Activated naive CD8-positive, alpha-beta T cell (primary cell): ENCODE results near the gene LLGL2.

Source experiments
- H3K27ac Mint-ChIP-seq: one replicate; pipeline ENCODE4 v1.8.0; 2021; ENCODE audit warnings: mixed read lengths
- H3K27me3 Mint-ChIP-seq: one replicate; pipeline ENCODE4 v1.8.0; 2021; ENCODE audit warnings: mixed read lengths
- H3K36me3 Mint-ChIP-seq: one replicate; pipeline ENCODE4 v1.8.0; 2021; ENCODE audit warnings: mixed read lengths
- H3K4me1 Mint-ChIP-seq: one replicate; pipeline ENCODE4 v1.8.0; 2021; ENCODE audit warnings: low read depth, mixed read lengths
- H3K4me3 Mint-ChIP-seq: one replicate; pipeline ENCODE4 v1.8.0; 2021; ENCODE audit warnings: mild to moderate bottlenecking, mixed read lengths
- H3K9me3 Mint-ChIP-seq: one replicate; pipeline ENCODE4 v1.8.0; 2021; ENCODE audit warnings: low read depth, mixed read lengths

The LLGL2 gene

GRCh38 chr17:75602644-75603043 lies 77.1 kb downstream of the LLGL2 start:
- Mint-ChIP-seq H3K36me3 (no peaks in the 10 kb centered on the region), H3K27ac (no peak overlapping the region), H3K4me1 (peaks cover 2% of the 10 kb centered on the region), H3K27me3 (no peaks in the 10 kb centered on the region), H3K4me3 (no peak overlapping the region), H3K9me3 (no peaks in the 10 kb centered on the region)

GRCh38 chr17:75603123-75603522 lies 77.6 kb downstream of the LLGL2 start:
- Mint-ChIP-seq H3K36me3 (no peaks in the 10 kb centered on the region), H3K4me3 (no peak overlapping the region), H3K4me1 (peaks cover 2% of the 10 kb centered on the region), H3K9me3 (no peaks in the 10 kb centered on the region), H3K27ac (no peak overlapping the region), H3K27me3 (no peaks in the 10 kb centered on the region)

GRCh38 chr17:75604034-75604695 lies 78.7 kb downstream of the LLGL2 start:
- H3K9me3 Mint-ChIP-seq = no peaks in the 10 kb centered on the region
- H3K27me3 Mint-ChIP-seq = no peaks in the 10 kb centered on the region
- H3K36me3 Mint-ChIP-seq = no peaks in the 10 kb centered on the region
- peaks cover 2% of the 10 kb centered on the region for H3K4me1 Mint-ChIP-seq
- H3K4me3 Mint-ChIP-seq = no peak overlapping the region
- H3K27ac Mint-ChIP-seq = no peak overlapping the region

GRCh38 chr17:75605790-75606189 lies 80.3 kb downstream of the LLGL2 start:
- no peaks in the 10 kb centered on the region for H3K9me3 Mint-ChIP-seq
- H3K27ac Mint-ChIP-seq = no peak overlapping the region
- no peaks in the 10 kb centered on the region for H3K27me3 Mint-ChIP-seq
- H3K4me1 Mint-ChIP-seq = peaks cover 2% of the 10 kb centered on the region
- no peaks in the 10 kb centered on the region for H3K36me3 Mint-ChIP-seq
- no peak overlapping the region for H3K4me3 Mint-ChIP-seq

GRCh38 chr17:75607086-75607485 lies 81.6 kb downstream of the LLGL2 start:
- no peak overlapping the region for H3K4me3 Mint-ChIP-seq
- H3K27ac Mint-ChIP-seq = no peak overlapping the region
- no peaks in the 10 kb centered on the region for H3K27me3 Mint-ChIP-seq
- H3K9me3 Mint-ChIP-seq = no peaks in the 10 kb centered on the region
- peaks cover 2% of the 10 kb centered on the region for H3K4me1 Mint-ChIP-seq
- peaks cover 2% of the 10 kb centered on the region for H3K36me3 Mint-ChIP-seq

- H3K4me1 Mint-ChIP-seq = no peaks in the 10 kb centered on the region
- no peaks in the 10 kb centered on the region for H3K27me3 Mint-ChIP-seq
- no peak overlapping the region for H3K27ac Mint-ChIP-seq
- no peaks in the 10 kb centered on the region for H3K9me3 Mint-ChIP-seq
- no peak overlapping the region for H3K4me3 Mint-ChIP-seq
- H3K36me3 Mint-ChIP-seq = peaks cover 2% of the 10 kb centered on the region
Measured at GRCh38 chr17:75610103-75610984, 84.8 kb downstream of the LLGL2 start.

GRCh38 chr17:75611851-75612429 lies 86.4 kb downstream of the LLGL2 start:
- no peaks in the 10 kb centered on the region for H3K4me1 Mint-ChIP-seq
- no peak overlapping the region for H3K27ac Mint-ChIP-seq
- no peak overlapping the region for H3K4me3 Mint-ChIP-seq

GRCh38 chr17:75612906-75613626 lies 87.6 kb downstream of the LLGL2 start:
- no peaks in the 10 kb centered on the region for H3K9me3 Mint-ChIP-seq
- H3K27ac Mint-ChIP-seq = no peak overlapping the region
- no peaks in the 10 kb centered on the region for H3K4me1 Mint-ChIP-seq
- peaks cover 2% of the 10 kb centered on the region for H3K36me3 Mint-ChIP-seq
- no peak overlapping the region for H3K4me3 Mint-ChIP-seq
- H3K27me3 Mint-ChIP-seq = no peaks in the 10 kb centered on the region

More at GRCh38 chr17:75611851-75612429, 86.4 kb downstream of the LLGL2 start:
- no peaks in the 10 kb centered on the region for H3K9me3 Mint-ChIP-seq
- H3K36me3 Mint-ChIP-seq = peaks cover 2% of the 10 kb centered on the region
- H3K27me3 Mint-ChIP-seq = no peaks in the 10 kb centered on the region

GRCh38 chr17:75614006-75614405 lies 88.5 kb downstream of the LLGL2 start:
- Mint-ChIP-seq H3K27ac (no peak overlapping the region), H3K9me3 (no peaks in the 10 kb centered on the region), H3K36me3 (peaks cover 2% of the 10 kb centered on the region), H3K27me3 (no peaks in the 10 kb centered on the region), H3K4me1 (no peaks in the 10 kb centered on the region), H3K4me3 (no peak overlapping the region)

GRCh38 chr17:75614556-75615270 lies 89.2 kb downstream of the LLGL2 start:
- Mint-ChIP-seq H3K36me3 (peaks cover 2% of the 10 kb centered on the region), H3K27me3 (no peaks in the 10 kb centered on the region), H3K27ac (no peak overlapping the region), H3K4me1 (no peaks in the 10 kb centered on the region), H3K9me3 (no peaks in the 10 kb centered on the region), H3K4me3 (no peak overlapping the region)

GRCh38 chr17:75615301-75615700 lies 89.8 kb downstream of the LLGL2 start:
- H3K27ac Mint-ChIP-seq = no peak overlapping the region
- H3K4me1 Mint-ChIP-seq = no peaks in the 10 kb centered on the region
- no peak overlapping the region for H3K4me3 Mint-ChIP-seq
- H3K36me3 Mint-ChIP-seq = peaks cover 2% of the 10 kb centered on the region
- no peaks in the 10 kb centered on the region for H3K9me3 Mint-ChIP-seq
- H3K27me3 Mint-ChIP-seq = no peaks in the 10 kb centered on the region

GRCh38 chr17:75616521-75617122 lies 91.1 kb downstream of the LLGL2 start:
- Mint-ChIP-seq H3K9me3 (no peaks in the 10 kb centered on the region), H3K4me1 (no peaks in the 10 kb centered on the region), H3K27me3 (no peaks in the 10 kb centered on the region), H3K27ac (no peak overlapping the region), H3K4me3 (no peak overlapping the region), H3K36me3 (peaks cover 2% of the 10 kb centered on the region)

- Mint-ChIP-seq H3K36me3 (no peaks in the 10 kb centered on the region), H3K27ac (no peak overlapping the region), H3K4me3 (no peak overlapping the region), H3K9me3 (no peaks in the 10 kb centered on the region), H3K27me3 (no peaks in the 10 kb centered on the region), H3K4me1 (no peaks in the 10 kb centered on the region)
Measured at GRCh38 chr17:75617218-75617617, 91.7 kb downstream of the LLGL2 start.

GRCh38 chr17:75617675-75618074 lies 92.2 kb downstream of the LLGL2 start:
- Mint-ChIP-seq H3K27ac (no peak overlapping the region), H3K27me3 (no peaks in the 10 kb centered on the region), H3K9me3 (no peaks in the 10 kb centered on the region), H3K4me1 (no peaks in the 10 kb centered on the region), H3K36me3 (no peaks in the 10 kb centered on the region), H3K4me3 (no peak overlapping the region)
